Measurements from ENCODE around the gene SNX12.

GRCh38 chrX:71091263-71091662 lies 23.1 kb upstream of the SNX12 start:
- TF ChIP-seq CTCF (IDR thresholded peaks at IDR 0.05) (no peak), POLR2A (IDR thresholded peaks at IDR 0.05) (no peak)
